Measurements from ENCODE around the gene LCN15.
"Not testable (repeated sequence)": the region's sequence is repeated elsewhere in the genome, so short reads cannot be mapped to it uniquely, and the experiment has no call there.

GRCh38 chr9:136803009-136803550 is 38.8 kb upstream of the LCN15 start:
- not testable (repeated sequence) for TF ChIP-seq SRF (IDR thresholded peaks at IDR 0.05; ENCODE audit: low read depth in 2 of 2, low read length in 2 of 2); EP300 (IDR thresholded peaks at IDR 0.05; ENCODE audit: borderline replicate concordance in 1 of 2, control insufficient read depth in 1 of 2, low read depth in 2 of 2, low read length in 2 of 2); POLR2AphosphoS2 (IDR thresholded peaks at IDR 0.05; ENCODE audit: low read depth, low read length); POLR2A (IDR thresholded peaks at IDR 0.05; ENCODE audit: low read depth, low read length); E4F1 (IDR thresholded peaks at IDR 0.05; ENCODE audit: borderline replicate concordance, partially characterized antibody); RAD21 (IDR thresholded peaks at IDR 0.05; ENCODE audit: insufficient read depth, low read depth, low read length); ZSCAN29 (IDR thresholded peaks at IDR 0.05); EZH2 (IDR thresholded peaks at IDR 0.05; ENCODE audit: borderline replicate concordance, control insufficient read depth, low read depth, low read length); JUND (IDR thresholded peaks at IDR 0.05; ENCODE audit: low read depth, low read length); RFX5 (IDR thresholded peaks at IDR 0.05; ENCODE audit: low read depth, low read length); PML (IDR thresholded peaks at IDR 0.05; ENCODE audit: low read length); NFYB (IDR thresholded peaks at IDR 0.05; ENCODE audit: insufficient read depth, low read depth, low read length); ZBTB11 (CRISPR knock-in tag; IDR thresholded peaks at IDR 0.05)
- TF ChIP-seq, protein P1, sequence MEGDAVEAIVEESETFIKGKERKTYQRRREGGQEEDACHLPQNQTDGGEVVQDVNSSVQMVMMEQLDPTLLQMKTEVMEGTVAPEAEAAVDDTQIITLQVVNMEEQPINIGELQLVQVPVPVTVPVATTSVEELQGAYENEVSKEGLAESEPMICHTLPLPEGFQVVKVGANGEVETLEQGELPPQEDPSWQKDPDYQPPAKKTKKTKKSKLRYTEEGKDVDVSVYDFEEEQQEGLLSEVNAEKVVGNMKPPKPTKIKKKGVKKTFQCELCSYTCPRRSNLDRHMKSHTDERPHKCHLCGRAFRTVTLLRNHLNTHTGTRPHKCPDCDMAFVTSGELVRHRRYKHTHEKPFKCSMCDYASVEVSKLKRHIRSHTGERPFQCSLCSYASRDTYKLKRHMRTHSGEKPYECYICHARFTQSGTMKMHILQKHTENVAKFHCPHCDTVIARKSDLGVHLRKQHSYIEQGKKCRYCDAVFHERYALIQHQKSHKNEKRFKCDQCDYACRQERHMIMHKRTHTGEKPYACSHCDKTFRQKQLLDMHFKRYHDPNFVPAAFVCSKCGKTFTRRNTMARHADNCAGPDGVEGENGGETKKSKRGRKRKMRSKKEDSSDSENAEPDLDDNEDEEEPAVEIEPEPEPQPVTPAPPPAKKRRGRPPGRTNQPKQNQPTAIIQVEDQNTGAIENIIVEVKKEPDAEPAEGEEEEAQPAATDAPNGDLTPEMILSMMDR (IDR thresholded peaks at IDR 0.05 in 2 of 3, conservative IDR thresholded peaks at IDR 0.05 in 1 of 3; ENCODE audit: control insufficient read depth in 2 of 3, extremely low read depth in 1 of 3, insufficient read depth in 1 of 3, low read depth in 3 of 3, low read length in 3 of 3) = not testable (repeated sequence)
